Activated CD8-positive, alpha-beta memory T cell treated with anti-CD3 and anti-CD28 coated beads for 24 hours (primary cell): Measurements from ENCODE around the gene HEPHL1.

Experiments
- DNase-seq: peaks from one replicate; pipeline ENCODE4 v3.0.0-alpha.2; 2020

Gene HEPHL1

DNA sequence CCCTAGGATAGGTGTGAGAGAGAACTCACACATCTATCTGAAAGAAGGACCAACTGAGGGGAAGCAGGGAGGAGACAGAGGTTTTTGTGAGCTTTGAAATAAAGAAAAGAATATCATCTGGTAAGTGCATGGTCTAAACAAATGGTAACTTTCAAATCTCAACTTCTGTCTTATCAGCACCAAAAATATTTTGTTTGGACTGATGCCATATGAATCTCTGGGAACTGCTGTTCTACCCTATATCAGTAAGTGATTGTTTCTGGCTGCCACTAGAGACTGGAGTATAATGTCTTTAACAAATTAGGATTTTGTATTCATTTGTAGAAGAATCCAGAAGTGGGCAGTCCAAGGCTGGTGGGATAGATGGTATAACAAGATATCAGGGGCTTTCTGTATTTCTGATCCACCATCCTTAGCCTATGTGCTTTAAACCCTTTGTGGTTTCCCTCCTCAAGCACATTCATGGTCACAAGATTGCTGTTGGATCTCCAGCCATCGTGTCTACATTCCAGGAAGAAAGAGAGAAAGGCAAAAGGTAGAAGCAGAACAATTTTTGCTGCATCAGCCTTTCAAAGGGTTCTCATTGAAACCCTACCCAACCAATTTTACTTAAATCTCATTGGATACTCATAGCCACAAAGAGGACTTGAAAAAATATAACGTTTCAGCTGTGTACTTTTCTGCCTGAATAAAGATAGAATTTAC is 4.7 kb downstream of the HEPHL1 start:
- DNase-seq, result no peak

DNA sequence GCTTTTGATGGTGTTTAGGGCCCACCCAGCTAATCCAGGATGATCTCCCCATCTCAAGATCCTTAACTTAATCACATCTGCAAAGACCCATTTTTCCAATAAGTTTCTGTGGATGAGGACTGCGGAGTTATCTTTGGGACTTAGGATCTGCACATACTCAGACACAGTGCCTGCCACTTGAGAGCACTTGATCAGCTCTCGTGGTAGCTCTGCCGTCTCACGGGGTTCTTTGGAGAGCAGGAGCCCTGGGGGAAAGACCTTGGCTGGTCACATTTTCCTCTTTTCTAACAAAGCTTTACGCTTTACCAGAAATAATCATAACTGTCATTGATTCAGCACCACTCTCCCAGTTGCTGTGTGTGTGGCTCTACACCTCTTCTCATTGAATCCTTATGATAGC is 6.1 kb downstream of the HEPHL1 start:
- DNase-seq, result no peak

- DNase-seq, result no peak
Measured at GRCh38 chr11:94028436-94028835, 7.3 kb downstream of the HEPHL1 start.

DNA sequence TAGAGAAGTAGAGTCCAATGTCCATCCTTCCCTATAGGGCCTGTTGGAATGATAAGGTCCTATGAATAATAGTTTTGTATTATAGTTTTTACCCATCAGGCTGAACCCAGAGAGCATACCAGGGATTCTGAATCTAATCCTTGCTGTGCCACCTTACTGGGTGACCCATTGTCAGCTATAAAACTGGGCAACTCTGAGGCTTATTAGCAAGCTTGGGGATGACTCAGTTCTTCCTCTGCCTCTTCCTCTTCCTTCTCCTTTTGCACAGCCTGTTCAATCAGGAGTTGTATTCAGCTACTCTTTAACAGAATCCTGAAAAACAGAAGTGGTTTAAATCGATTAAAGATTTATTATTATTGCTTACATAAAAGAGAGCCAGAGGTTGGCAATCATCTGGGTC is 8.9 kb downstream of the HEPHL1 start:
- DNase-seq, result no peak

GRCh38 chr11:94031625-94032024 is 10.5 kb downstream of the HEPHL1 start:
- DNase-seq, result no peak

GRCh38 chr11:94032066-94032465 is 10.9 kb downstream of the HEPHL1 start:
- DNase-seq, result no peak

DNA sequence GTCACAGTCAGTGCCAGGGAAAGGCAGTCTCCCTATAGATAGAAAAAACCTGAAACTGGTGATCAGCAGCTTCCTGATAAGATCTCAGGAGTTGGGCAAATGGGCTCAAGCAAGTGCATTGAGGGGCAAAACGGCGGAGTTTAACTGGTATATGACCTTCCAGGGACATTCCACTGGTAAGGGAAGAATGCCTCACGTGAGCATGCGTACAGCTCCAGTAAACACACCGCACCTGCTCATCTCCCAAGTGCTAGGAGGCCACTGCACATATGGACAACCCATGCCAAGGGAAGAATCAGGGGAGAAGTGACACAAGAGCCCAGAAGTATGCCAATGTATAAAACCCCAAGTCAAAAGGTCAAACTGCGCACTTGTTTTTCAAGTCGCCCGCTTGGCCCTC is 11.6 kb downstream of the HEPHL1 start:
- no peak for DNase-seq

DNA sequence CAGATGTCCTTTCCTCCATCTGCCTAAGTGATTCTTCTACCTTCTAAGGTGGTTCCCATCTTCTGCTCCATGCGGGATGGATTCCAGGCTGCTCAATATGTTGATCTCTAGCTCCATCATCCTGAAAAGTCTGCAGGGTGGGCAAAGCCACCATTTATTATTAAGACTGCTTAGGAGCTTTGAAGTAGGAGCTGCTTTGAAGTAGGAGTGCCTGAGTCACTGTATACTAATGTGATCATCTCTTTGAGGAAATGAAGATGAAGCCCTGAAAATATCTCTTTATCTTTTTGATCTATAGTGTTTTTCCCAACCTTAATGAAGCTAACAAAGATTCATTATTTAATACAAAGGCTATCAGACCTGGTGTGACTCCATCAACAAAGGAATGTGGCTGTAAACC is 13.1 kb downstream of the HEPHL1 start:
- DNase-seq, result no peak

- no peak for DNase-seq
Measured at GRCh38 chr11:94036096-94036495, 14.9 kb downstream of the HEPHL1 start.

DNA sequence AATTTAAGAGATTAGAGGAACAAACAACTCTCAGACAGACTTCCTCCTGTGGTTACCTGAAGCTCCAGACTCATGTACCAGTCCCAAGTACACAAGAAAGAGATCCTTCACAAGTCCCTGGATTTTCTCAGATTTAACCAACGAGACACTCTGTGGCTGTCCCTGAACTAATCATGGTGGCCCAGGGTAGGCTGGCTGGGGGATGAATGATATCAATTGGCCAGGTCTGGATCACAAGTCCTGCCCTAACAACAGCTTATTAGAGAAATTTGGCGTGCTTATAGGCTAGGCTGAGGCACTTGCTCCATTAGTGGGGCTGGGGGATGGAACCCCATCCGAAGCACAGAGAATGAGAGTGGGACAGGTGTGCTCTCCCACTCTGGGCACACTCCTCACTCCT is 22.1 kb downstream of the HEPHL1 start:
- no peak for DNase-seq

GRCh38 chr11:94046796-94047195 is 25.6 kb downstream of the HEPHL1 start:
- DNase-seq, result no peak

DNA sequence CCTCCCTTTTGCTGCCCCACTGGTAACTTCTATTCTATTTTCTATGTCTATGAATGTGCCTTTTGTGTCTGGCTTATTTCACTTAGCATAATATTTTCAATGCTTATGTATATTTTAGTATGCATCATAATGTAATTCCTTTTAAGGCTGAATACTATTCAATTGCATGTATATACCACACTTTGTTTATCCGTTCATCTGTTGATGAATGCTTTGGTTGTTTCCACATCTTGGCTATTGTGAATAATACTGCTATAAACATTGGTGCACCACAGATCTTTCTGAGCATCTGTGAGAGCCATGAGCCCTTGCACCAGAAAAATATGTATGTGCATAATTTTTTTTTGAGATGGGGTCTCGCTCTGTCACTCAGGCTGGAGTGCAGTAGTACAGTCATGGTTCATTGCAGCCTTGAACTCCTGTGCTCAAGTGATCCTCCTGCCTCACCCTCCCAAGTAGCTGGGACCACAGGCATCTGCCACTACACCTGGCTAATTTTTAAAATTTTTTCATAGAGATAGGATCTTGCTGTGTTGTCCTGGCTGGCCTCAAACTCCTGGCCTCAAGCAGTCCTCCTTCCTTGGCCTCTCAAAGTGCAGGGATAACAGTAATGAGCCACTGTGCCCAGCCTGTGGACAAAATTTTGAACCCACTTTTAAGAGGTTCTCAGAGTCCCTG is 27.0 kb downstream of the HEPHL1 start:
- DNase-seq, result no peak

GRCh38 chr11:94049351-94049750 is 28.2 kb downstream of the HEPHL1 start:
- DNase-seq, result no peak

- DNase-seq, result no peak
Measured at GRCh38 chr11:94058630-94059029, 37.5 kb downstream of the HEPHL1 start.

DNA sequence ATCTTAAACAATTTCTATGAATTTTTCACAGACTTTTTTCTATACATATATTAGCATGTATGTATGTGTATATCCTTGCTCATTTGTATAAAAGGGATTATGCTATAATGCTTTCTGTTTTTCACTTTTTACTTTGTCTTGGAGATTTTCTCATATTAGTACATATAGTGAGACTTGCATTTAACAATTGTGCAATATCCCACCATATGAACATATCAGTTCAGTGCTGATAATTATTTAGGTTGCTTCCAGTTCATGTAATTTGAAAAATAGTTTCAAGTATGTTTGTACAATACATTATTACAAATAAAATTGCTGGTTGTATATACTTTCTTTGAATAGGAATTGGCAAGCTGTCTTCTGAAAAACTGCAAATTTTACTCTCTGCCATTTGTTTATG is 37.9 kb downstream of the HEPHL1 start:
- no peak for DNase-seq

- DNase-seq, result no peak
Measured at GRCh38 chr11:94060401-94060800, 39.2 kb downstream of the HEPHL1 start.

- DNase-seq, result no peak
Measured at GRCh38 chr11:94062360-94062759, 41.2 kb downstream of the HEPHL1 start.

DNA sequence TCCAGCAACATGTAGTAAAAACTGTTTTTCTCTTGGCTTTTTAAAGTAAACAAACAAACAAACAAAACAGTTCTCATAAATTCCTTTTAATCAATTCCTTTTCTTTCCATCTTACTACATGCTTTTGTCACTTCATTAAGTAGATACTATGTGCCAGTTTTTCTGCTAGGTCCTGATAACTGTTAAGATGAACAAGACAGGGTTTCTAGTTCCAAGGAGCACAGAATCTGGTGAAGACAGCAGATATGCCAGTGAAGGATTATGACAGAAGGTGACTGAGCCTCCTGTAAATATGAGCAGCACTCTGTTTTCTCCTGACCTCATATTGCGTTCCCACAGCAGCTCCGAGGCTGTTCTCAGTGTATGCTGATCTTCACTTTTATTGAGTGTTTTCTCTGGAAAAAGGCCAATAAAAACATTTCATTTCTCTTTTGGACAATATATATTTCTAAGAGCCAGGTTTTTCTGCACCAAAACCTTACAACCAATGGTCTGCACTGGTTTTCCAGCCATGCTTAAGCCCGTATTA is 45.8 kb downstream of the HEPHL1 start:
- no peak for DNase-seq

GRCh38 chr11:94068764-94069163 is 47.6 kb downstream of the HEPHL1 start:
- no peak for DNase-seq

DNA sequence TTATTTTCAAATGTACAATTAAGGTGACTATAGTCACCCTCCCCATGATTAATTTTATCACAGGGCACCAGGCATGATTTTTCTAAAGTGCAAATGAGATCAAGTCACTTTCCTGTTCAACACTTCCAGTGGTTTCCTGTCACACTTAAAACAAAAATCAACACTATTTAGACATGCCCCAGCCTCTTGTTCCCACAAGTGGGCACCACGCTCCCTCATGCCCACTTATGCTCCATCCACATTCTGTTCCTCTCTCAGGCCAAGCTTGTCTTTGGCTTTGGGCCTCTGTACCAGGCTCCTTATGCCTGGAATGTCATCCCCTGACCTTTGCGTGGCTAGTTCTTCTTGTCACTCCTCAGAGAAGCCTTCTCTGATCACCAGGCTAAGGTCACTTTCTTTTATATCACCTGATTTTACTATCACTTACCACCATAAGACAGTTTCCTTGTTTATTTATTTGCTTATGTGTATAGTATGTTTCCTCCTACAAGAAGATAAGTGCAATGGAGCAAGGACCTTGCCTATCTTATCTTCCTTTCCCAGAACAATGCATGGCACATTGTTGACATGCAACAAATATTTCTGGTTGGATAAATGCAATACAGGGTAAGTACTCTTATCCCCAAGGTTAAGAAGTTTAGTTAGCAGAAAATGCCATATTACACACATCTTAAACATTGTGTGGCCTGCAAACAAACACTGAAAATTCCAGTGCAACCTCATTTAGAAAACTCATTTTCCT is 56.6 kb downstream of the HEPHL1 start:
- DNase-seq, result no peak

DNA sequence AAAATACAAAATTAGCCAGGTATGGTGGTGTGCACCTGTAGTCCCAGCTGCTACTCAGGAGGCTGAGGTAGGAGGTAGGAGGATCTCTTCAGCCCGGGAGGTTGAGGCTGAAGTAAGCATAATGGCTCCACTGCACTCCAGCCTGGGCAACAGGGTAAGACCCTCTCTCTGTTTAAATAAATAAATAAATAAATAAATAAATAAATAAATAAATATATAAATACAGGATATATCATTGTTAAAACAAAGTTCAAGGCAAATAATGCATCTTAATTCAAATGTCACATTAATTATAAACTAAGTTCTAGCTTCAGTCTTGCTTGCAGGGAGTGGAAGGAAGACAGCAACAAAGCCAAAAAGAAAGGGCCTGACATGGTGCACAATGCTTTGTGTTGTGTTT is 63.0 kb downstream of the HEPHL1 start:
- DNase-seq, result no peak

- no peak for DNase-seq
Measured at GRCh38 chr11:94088906-94089305, 67.8 kb downstream of the HEPHL1 start.

GRCh38 chr11:94089341-94089740 is 68.2 kb downstream of the HEPHL1 start:
- no peak for DNase-seq

DNA sequence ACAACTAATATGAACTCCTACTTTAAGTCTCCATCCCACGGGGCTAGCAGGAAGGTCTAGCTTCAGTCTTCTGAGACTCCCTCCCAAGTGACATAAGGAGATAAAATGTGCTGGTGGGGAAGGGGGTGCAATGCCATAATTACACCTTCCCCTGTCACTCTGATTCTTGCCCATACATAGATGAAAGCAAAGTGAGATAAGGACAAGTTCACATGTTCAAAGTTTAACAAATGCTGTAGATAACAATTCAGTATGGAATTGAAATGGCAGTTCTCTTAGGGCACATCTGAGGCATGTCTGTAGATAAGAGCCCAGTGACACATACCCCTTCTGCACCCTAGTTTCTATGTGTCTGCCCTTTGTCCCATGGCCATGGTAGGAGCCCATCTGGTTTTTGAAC is 69.2 kb downstream of the HEPHL1 start:
- DNase-seq, result no peak
